Upper lobe of left lung (tissue), 6 donors: ENCODE measurements around the gene BAZ1B. TPM values are rescaled to one million over a fixed set of nuclear protein-coding genes. Genes with fewer than 3 reads are reported as not detected.

Source experiments
- ATAC-seq, 2 donors: fragments of 200-7000 bp; cut with Tn5 transposase; one replicate each; pipeline ENCODE4 v1.9.1; 2022; ENCODE audit warnings: mild to moderate bottlenecking in 2 of 2, moderate library complexity in 2 of 2; ENCODE audit not compliant: low FRiP score in 2 of 2
- DNase-seq, 2 donors: peaks; one replicate each; pipeline ENCODE4 v3.0.0-alpha.2; 2019 to 2020
- H3K27ac ChIP-seq, 4 donors: fragments of 200-600 bp; sonication (generic); one replicate each; pipeline ENCODE4 v1.5.1; 2016 to 2019
- H3K27me3 ChIP-seq, 4 donors: fragments of 200-600 bp; sonication (generic); one replicate each; pipeline ENCODE4 v1.5.1; 2017 to 2019
- H3K36me3 ChIP-seq, 4 donors: fragments of 200-600 bp; sonication (generic); one replicate each; pipeline ENCODE4 v1.5.1; 2016 to 2019
- H3K4me1 ChIP-seq, 4 donors: fragments of 200-600 bp; sonication (generic); one replicate each; pipeline ENCODE4 v1.5.1; 2018 to 2019
- H3K4me3 ChIP-seq, 4 donors: fragments of 200-600 bp; sonication (generic); one replicate each; pipeline ENCODE4 v1.5.1; 2017 to 2019; ENCODE audit warnings: mild to moderate bottlenecking in 2 of 4, moderate library complexity in 1 of 4
- H3K9me3 ChIP-seq, 4 donors: fragments of 200-600 bp; sonication (generic); one replicate each; pipeline ENCODE4 v1.5.1; 2018 to 2019
- CTCF ChIP-seq, 6 experiments: fragments of 450-650 bp in 4 of 6; fragments of 200-600 bp in 2 of 6; sonication (generic) in 2 of 6; IDR thresholded peaks; one replicate each; pipeline ENCODE4 v1.5.1; 2016 to 2019; ENCODE audit warnings: antibody characterized with exemption in 6 of 6
- EP300 ChIP-seq, 4 donors: sonication (generic); formaldehyde crosslinking; IDR thresholded peaks; one replicate each; pipeline ENCODE4 v1.5.1; 2017; ENCODE audit warnings: antibody characterized with exemption in 4 of 4, control low read depth in 2 of 4
- POLR2A ChIP-seq, 4 donors: fragments of 450-650 bp; IDR thresholded peaks; one replicate each; pipeline ENCODE4 v1.5.1; 2016 to 2017; ENCODE audit warnings: antibody characterized with exemption in 4 of 4, mild to moderate bottlenecking in 2 of 4
- POLR2AphosphoS5 ChIP-seq, 2 donors: sonication (generic); formaldehyde crosslinking; IDR thresholded peaks; one replicate each; pipeline ENCODE4 v1.5.1; 2017; ENCODE audit warnings: antibody characterized with exemption in 2 of 2
- WGBS, 2 donors: methylation state at CpG; one replicate each; pipeline ENCODE4 v1.1.5; 2017 to 2018; 5-methylcytosine and 5-hydroxymethylcytosine counted together
- total RNA-seq, 6 donors: library from RNA; depleted of rRNA in 4 of 6; stranded (reverse); fragments of >200 nt in 4 of 6; gene quantifications; one replicate each; pipeline versions ENCODE4 v1.1.0 to v1.2.1, GENCODE V29; 2016 to 2021
- donor health status: DM: no; HTN: no; CAD: no; lungs with moderate emphysema.
- donor health status: DM: no; HTN: yes; CAD: no; lungs with severe emphysema.

The BAZ1B gene
- total RNA-seq, 6 donors from 2014 or later, result 45.8 to 71.4 (median 56.0) TPM

DNA sequence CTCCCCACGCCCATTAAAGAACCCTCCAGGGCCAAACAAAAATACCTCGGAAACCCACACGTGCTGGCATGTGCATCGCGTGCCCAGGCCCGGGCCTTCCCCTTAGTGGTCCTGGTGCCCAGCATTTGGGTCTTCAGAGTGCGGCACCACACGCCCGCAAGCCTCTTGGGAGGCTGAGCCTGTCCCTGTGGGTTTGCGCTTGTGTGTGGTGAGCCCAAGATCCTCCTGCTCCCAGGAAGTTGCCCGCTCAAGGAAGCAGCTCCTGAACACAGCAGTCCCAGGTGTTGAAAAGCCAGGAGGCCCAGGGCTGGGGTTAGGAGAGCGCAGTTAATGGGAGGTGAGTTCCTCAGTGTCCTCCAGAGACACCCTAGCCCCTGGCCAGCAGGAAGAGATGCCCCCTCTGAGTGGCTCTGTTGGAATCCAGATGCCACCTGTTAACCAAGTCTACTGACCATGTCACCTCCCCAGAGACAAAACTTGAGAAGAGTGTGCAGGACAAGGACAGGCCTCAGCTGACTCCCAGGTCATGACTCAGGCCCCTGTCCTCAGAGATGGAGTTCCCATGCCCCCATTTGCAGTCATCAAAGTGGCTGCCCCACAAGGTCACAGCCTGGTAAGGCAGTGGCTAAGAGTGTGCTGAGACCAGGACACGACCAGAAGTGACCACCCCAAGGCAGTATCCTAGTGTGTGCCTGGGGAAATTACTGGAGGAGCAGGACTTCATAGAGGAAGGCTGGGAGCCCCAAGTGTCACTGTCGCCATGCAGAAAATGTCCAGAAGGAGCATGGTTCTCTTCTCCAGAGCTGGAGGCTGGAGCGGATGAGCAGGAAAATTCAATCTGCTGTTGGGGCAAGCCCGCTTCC is 83.3 kb downstream of the BAZ1B start:
- H3K27ac ChIP-seq, result no peak overlapping the region
- peak in 1 of 2 donors; percentile 61 for DNase-seq
- H3K4me3 ChIP-seq, result no peak overlapping the region
- peaks cover 0 to 7% (median 0%) of the 10 kb centered on the region in 4 donors for H3K9me3 ChIP-seq
- peaks cover 0 to 9% (median 0%) of the 10 kb centered on the region in 4 donors for H3K27me3 ChIP-seq
- WGBS, 2 donors, result 85 to 92% methylated on average over 8 to 12 of the region's 16 CpGs
- no peak for ATAC-seq
- TF ChIP-seq EP300 (IDR thresholded peaks at IDR 0.05), result no peak
- peaks cover 11 to 38% (median 23%) of the 10 kb centered on the region in 4 donors for H3K4me1 ChIP-seq
- H3K36me3 ChIP-seq, result peaks cover 23 to 52% (median 43%) of the 10 kb centered on the region in 4 donors

GRCh38 chr7:73437621-73438416 is 84.3 kb downstream of the BAZ1B start:
- H3K27me3 ChIP-seq, result peaks cover 0 to 9% (median 0%) of the 10 kb centered on the region in 4 donors
- 61 to 64% methylated on average over 15 to 16 of the region's 16 CpGs for WGBS, 2 donors
- TF ChIP-seq CTCF (IDR thresholded peaks at IDR 0.05) (no peak), POLR2A (IDR thresholded peaks at IDR 0.05) (no peak), EP300 (IDR thresholded peaks at IDR 0.05) (no peak), POLR2AphosphoS5 (IDR thresholded peaks at IDR 0.05) (no peak)
- DNase-seq, result peak in 1 of 2 donors; percentile 28
- H3K9me3 ChIP-seq, result peaks cover 0 to 7% (median 0%) of the 10 kb centered on the region in 4 donors
- peaks cover 13 to 42% (median 35%) of the 10 kb centered on the region in 4 donors for H3K36me3 ChIP-seq
- H3K4me3 ChIP-seq, result no peak overlapping the region
- ATAC-seq, result no peak
- peaks cover 7 to 37% (median 14%) of the 10 kb centered on the region in 4 donors for H3K4me1 ChIP-seq
- H3K27ac ChIP-seq, result no peak overlapping the region

GRCh38 chr7:73437091-73437490 is 85.0 kb downstream of the BAZ1B start:
- no peak for ATAC-seq
- TF ChIP-seq CTCF (IDR thresholded peaks at IDR 0.05), result no peak
- no peak for TF ChIP-seq POLR2A (IDR thresholded peaks at IDR 0.05)
- DNase-seq, result no peak

GRCh38 chr7:73436031-73436929 is 85.8 kb downstream of the BAZ1B start:
- peaks cover 0 to 9% (median 0%) of the 10 kb centered on the region in 4 donors for H3K27me3 ChIP-seq
- WGBS, 2 donors, result 46 to 61% methylated on average over 14 to 16 of the region's 20 CpGs
- DNase-seq (peak in 1 of 2 donors; percentile 44), ATAC-seq (no peak)
- no peak overlapping the region for H3K27ac ChIP-seq
- H3K36me3 ChIP-seq, result peaks cover 4 to 27% (median 23%) of the 10 kb centered on the region in 4 donors
- TF ChIP-seq POLR2A (IDR thresholded peaks at IDR 0.05) (no peak), POLR2AphosphoS5 (IDR thresholded peaks at IDR 0.05) (no peak), CTCF (IDR thresholded peaks at IDR 0.05) (no peak), EP300 (IDR thresholded peaks at IDR 0.05) (no peak)
- peaks cover 0 to 7% (median 0%) of the 10 kb centered on the region in 4 donors for H3K9me3 ChIP-seq
- peaks cover 0 to 29% (median 6%) of the 10 kb centered on the region in 4 donors for H3K4me1 ChIP-seq
- no peak overlapping the region for H3K4me3 ChIP-seq

More at GRCh38 chr7:73437091-73437490, 85.0 kb downstream of the BAZ1B start:
- H3K4me3 ChIP-seq, result no peak overlapping the region
- peaks cover 0 to 7% (median 0%) of the 10 kb centered on the region in 4 donors for H3K9me3 ChIP-seq
- peaks cover 3 to 31% (median 11%) of the 10 kb centered on the region in 4 donors for H3K4me1 ChIP-seq
- WGBS, 2 donors, result 83 to 85% methylated on average over 7 to 10 of the region's 10 CpGs
- H3K36me3 ChIP-seq, result peaks cover 6 to 35% (median 28%) of the 10 kb centered on the region in 4 donors
- H3K27ac ChIP-seq, result no peak overlapping the region
- peaks cover 0 to 9% (median 0%) of the 10 kb centered on the region in 4 donors for H3K27me3 ChIP-seq
